ENCODE results near the gene PDCL3. TPM values are rescaled to one million over a fixed set of nuclear protein-coding genes. Genes with fewer than 3 reads are reported as not detected.

The PDCL3 gene
- total and polyA plus RNA-seq, 2 donors from 2014 or later = 20.1 to 29.8 TPM

DNA sequence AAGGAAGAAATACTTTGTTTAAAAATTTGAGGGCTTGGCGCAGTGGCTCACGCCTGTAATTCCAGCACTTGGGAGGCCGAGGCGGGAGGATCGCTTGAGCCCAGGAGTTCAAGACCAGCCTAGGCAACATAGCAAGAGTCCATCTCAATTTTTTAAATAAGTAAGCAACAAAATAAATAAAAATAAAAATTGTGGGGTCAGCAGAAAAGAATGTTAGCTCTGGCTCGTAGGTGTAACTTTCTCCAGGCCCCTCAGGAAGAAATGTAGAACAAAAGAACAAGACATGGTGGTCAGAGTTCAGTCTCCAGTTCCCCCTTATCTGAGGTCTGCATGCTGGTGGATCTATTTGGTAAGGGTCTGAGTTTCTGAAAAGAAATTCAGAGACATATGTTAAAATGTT is 20.4 kb upstream of the PDCL3 start:
- Histone ChIP-seq H3K4me3 (ENCODE audit: low read length in 3 of 3) (no peak overlapping the region), H3K36me3 (ENCODE audit: control insufficient read depth in 2 of 3, insufficient read depth in 3 of 3, low read length in 3 of 3) (no peaks in the 10 kb centered on the region), H3K4me1 (ENCODE audit: control insufficient read depth in 2 of 3, insufficient read depth in 2 of 3, low read depth in 1 of 3, low read length in 3 of 3) (no peaks in the 10 kb centered on the region), H3K9ac (ENCODE audit: low read length in 3 of 3) (no peak overlapping the region), H3K9me3 (ENCODE audit: control insufficient read depth in 2 of 3, insufficient read depth in 1 of 3, low read length in 3 of 3) (no peaks in the 10 kb centered on the region), H3K27me3 (ENCODE audit: control insufficient read depth, insufficient read depth, low read length) (no peaks in the 10 kb centered on the region), H3K27ac (ENCODE audit: low read depth in 2 of 2, low read length in 2 of 2) (no peak overlapping the region)
- FAIRE-seq (no peak), DNase-seq (no peak)
- TF ChIP-seq, protein P1, sequence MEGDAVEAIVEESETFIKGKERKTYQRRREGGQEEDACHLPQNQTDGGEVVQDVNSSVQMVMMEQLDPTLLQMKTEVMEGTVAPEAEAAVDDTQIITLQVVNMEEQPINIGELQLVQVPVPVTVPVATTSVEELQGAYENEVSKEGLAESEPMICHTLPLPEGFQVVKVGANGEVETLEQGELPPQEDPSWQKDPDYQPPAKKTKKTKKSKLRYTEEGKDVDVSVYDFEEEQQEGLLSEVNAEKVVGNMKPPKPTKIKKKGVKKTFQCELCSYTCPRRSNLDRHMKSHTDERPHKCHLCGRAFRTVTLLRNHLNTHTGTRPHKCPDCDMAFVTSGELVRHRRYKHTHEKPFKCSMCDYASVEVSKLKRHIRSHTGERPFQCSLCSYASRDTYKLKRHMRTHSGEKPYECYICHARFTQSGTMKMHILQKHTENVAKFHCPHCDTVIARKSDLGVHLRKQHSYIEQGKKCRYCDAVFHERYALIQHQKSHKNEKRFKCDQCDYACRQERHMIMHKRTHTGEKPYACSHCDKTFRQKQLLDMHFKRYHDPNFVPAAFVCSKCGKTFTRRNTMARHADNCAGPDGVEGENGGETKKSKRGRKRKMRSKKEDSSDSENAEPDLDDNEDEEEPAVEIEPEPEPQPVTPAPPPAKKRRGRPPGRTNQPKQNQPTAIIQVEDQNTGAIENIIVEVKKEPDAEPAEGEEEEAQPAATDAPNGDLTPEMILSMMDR (IDR thresholded peaks at IDR 0.05; ENCODE audit: borderline replicate concordance, extremely low read depth, insufficient read depth) = no peak
- intact Hi-C loops (cut with DNase I) = no loop called here

DNA sequence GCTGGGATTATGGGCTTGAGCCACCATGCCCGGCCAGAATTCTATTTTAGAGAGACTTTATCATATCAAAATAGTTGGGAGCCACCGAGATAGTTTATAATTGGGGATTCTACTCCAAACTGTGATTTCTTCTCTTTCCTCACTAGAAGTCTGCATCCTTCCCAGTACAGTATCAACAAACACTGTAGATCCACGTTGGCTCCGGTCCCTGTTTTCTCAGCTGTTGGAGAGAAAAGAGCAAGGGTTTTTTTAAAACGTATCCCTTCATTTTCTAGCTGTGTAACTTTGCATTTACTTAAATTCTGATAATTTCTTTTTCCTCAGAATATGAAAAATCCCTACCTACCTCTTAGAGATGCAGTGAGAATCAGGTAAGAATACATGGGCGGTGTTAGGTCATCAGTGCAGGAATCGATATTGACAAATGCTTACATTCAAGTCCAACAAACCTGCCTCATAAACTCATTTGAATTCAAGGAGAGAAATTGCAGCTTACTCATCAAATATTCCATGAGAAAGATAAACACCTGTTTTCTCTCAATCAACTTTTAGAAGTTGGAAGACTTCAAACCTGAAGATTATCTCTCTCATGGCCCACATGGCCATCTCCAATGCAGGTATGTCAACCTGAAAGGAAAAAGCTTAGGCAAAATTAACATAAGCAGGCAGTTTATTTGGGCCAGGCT is 17.7 kb upstream of the PDCL3 start:
- H3K27me3 ChIP-seq (ENCODE audit: control insufficient read depth, insufficient read depth, low read length) = no peaks in the 10 kb centered on the region
- intact Hi-C loops (cut with DNase I) = no loop called here
- H3K9ac ChIP-seq (ENCODE audit: low read length in 3 of 3) = no peak overlapping the region
- H3K9me3 ChIP-seq (ENCODE audit: control insufficient read depth in 2 of 3, insufficient read depth in 1 of 3, low read length in 3 of 3) = no peaks in the 10 kb centered on the region
- no peak overlapping the region for H3K4me3 ChIP-seq (ENCODE audit: low read length in 3 of 3)
- TF ChIP-seq, protein P1 (IDR thresholded peaks at IDR 0.05; ENCODE audit: borderline replicate concordance, extremely low read depth, insufficient read depth) = no peak
- DNase-seq = peak in 1 of 5 donors; percentile 73
- no peak overlapping the region for H3K27ac ChIP-seq (ENCODE audit: low read depth in 2 of 2, low read length in 2 of 2)
- no peaks in the 10 kb centered on the region for H3K4me1 ChIP-seq (ENCODE audit: control insufficient read depth in 2 of 3, insufficient read depth in 2 of 3, low read depth in 1 of 3, low read length in 3 of 3)
- H3K36me3 ChIP-seq (ENCODE audit: control insufficient read depth in 2 of 3, insufficient read depth in 3 of 3, low read length in 3 of 3) = no peaks in the 10 kb centered on the region
- no peak for FAIRE-seq

DNA sequence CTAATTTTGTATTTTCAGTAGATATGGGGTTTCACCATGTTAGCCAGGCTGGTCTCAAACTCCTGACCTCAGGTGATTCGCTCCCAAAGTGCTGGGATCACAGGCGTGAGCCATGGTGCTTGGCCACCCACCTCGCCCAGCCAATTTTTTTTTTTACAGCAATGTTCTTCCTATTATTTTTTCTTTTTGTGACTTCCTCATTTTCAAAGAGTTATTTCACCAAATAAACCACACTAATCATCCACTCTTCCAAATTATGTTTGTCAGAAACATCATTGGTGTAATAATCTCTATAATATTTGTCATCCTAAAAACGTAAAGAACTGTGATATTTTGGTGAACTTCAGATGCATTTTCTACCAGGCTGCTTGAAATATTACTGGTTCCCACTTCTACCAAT is 16.3 kb upstream of the PDCL3 start:
- intact Hi-C loops (cut with DNase I) = no loop called here
- Histone ChIP-seq H3K27me3 (ENCODE audit: control insufficient read depth, insufficient read depth, low read length) (no peaks in the 10 kb centered on the region), H3K36me3 (ENCODE audit: control insufficient read depth in 2 of 3, insufficient read depth in 3 of 3, low read length in 3 of 3) (no peaks in the 10 kb centered on the region), H3K27ac (ENCODE audit: low read depth in 2 of 2, low read length in 2 of 2) (no peak overlapping the region), H3K4me3 (ENCODE audit: low read length in 3 of 3) (no peak overlapping the region), H3K9ac (ENCODE audit: low read length in 3 of 3) (no peak overlapping the region), H3K9me3 (ENCODE audit: control insufficient read depth in 2 of 3, insufficient read depth in 1 of 3, low read length in 3 of 3) (no peaks in the 10 kb centered on the region), H3K4me1 (ENCODE audit: control insufficient read depth in 2 of 3, insufficient read depth in 2 of 3, low read depth in 1 of 3, low read length in 3 of 3) (no peaks in the 10 kb centered on the region)
- DNase-seq = no peak
- FAIRE-seq = no peak
- TF ChIP-seq, protein P1 (IDR thresholded peaks at IDR 0.05; ENCODE audit: borderline replicate concordance, extremely low read depth, insufficient read depth) = no peak

DNA sequence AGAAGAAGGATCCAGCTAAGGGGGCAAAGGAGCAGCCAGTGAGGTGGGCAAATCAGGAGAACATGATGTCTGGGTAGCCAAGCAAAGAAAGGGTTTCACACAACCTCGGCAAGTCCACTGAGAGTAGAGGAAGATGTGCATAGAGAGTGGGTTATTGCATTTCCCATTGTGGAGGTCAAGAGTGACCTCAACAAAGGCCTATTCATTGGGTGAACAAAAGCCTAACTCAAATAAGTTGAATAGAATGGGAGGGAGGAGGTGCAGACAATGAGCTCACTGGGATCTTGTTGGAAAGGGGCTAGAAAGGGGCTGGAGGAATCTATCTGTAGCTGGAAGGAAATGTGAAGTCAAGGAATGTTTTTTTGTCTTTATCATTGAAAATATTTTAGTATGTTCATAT is 14.0 kb upstream of the PDCL3 start:
- Histone ChIP-seq H3K9ac (ENCODE audit: low read length in 3 of 3) (no peak overlapping the region), H3K4me3 (ENCODE audit: low read length in 3 of 3) (no peak overlapping the region), H3K27me3 (ENCODE audit: control insufficient read depth, insufficient read depth, low read length) (no peaks in the 10 kb centered on the region), H3K27ac (ENCODE audit: low read depth in 2 of 2, low read length in 2 of 2) (no peak overlapping the region), H3K36me3 (ENCODE audit: control insufficient read depth in 2 of 3, insufficient read depth in 3 of 3, low read length in 3 of 3) (no peaks in the 10 kb centered on the region), H3K4me1 (ENCODE audit: control insufficient read depth in 2 of 3, insufficient read depth in 2 of 3, low read depth in 1 of 3, low read length in 3 of 3) (no peaks in the 10 kb centered on the region), H3K9me3 (ENCODE audit: control insufficient read depth in 2 of 3, insufficient read depth in 1 of 3, low read length in 3 of 3) (no peaks in the 10 kb centered on the region)
- intact Hi-C loops (cut with DNase I) = no loop called here
- no peak for DNase-seq
- TF ChIP-seq, protein P1 (IDR thresholded peaks at IDR 0.05; ENCODE audit: borderline replicate concordance, extremely low read depth, insufficient read depth) = no peak
- no peak for FAIRE-seq
